ENCODE measurements around the gene FKBP7. TPM values are rescaled to one million over a fixed set of nuclear protein-coding genes. Genes with fewer than 3 reads are reported as not detected.

FKBP7 gene
- total and polyA plus RNA-seq, 2 donors (not counting 1 experiment from before 2014, with no cell fraction given), result 54.3 to 57.7 TPM

DNA sequence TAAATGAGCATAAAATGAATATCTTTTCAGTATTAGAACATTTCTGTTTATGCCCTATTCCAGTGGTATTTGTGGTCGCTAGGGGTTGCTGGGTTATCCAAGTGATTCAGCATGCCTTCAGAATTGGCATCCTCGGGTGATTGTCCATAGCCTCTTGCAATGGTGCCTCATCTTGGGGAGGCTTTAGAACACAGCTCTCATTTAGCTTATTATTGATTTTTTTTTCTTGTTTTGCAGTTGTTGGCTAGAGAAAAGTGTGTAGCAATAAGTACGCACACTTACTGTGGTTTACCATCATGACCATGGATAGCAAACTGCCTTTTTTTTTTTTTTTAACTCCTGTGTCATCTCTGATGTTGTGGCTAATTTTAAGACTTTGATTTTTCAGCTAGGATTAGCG, 35.5 kb upstream of the FKBP7 start:
- Histone ChIP-seq H3K36me3 (ENCODE audit: control insufficient read depth, insufficient read depth, low read length) (peaks cover 3% of the 10 kb centered on the region), H3K4me1 (ENCODE audit: control insufficient read depth, extremely low read depth, insufficient read depth, low read length) (no peaks in the 10 kb centered on the region), H3K79me2 (ENCODE audit: control insufficient read depth, insufficient read depth, low read length) (no peaks in the 10 kb centered on the region), H3K4me2 (ENCODE audit: extremely low read depth, insufficient read depth, low read length) (no peak overlapping the region), H3K4me3 (replicated peaks in 1 of 4; ENCODE audit: control extremely low read depth in 1 of 4, insufficient read depth in 1 of 4, low read depth in 3 of 4, low read length in 4 of 4) (no peak overlapping the region), H4K20me1 (ENCODE audit: control insufficient read depth, extremely low read depth, insufficient read depth, low read length) (no peaks in the 10 kb centered on the region), H3K27me3 (ENCODE audit: control insufficient read depth, insufficient read depth, low read length) (no peaks in the 10 kb centered on the region), H2AFZ (ENCODE audit: low read length) (no peak overlapping the region), H3K27ac (ENCODE audit: insufficient read depth, low read length) (no peak overlapping the region), H3K9me3 (ENCODE audit: control insufficient read depth, insufficient read depth, low read depth, low read length) (no peaks in the 10 kb centered on the region), H3K9ac (ENCODE audit: insufficient read depth, low read length) (no peak overlapping the region)
- TF ChIP-seq, protein P1, sequence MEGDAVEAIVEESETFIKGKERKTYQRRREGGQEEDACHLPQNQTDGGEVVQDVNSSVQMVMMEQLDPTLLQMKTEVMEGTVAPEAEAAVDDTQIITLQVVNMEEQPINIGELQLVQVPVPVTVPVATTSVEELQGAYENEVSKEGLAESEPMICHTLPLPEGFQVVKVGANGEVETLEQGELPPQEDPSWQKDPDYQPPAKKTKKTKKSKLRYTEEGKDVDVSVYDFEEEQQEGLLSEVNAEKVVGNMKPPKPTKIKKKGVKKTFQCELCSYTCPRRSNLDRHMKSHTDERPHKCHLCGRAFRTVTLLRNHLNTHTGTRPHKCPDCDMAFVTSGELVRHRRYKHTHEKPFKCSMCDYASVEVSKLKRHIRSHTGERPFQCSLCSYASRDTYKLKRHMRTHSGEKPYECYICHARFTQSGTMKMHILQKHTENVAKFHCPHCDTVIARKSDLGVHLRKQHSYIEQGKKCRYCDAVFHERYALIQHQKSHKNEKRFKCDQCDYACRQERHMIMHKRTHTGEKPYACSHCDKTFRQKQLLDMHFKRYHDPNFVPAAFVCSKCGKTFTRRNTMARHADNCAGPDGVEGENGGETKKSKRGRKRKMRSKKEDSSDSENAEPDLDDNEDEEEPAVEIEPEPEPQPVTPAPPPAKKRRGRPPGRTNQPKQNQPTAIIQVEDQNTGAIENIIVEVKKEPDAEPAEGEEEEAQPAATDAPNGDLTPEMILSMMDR (conservative IDR thresholded peaks at IDR 0.05 in 1 of 2, IDR thresholded peaks at IDR 0.05 in 1 of 2; ENCODE audit: low read depth in 1 of 2, low read length in 2 of 2), result no peak
- no peak for TF ChIP-seq EZH2 (IDR thresholded peaks at IDR 0.05; ENCODE audit: low read length, missing control alignments)
- DNase-seq (ENCODE audit: low read depth in 2 of 2), result peak; percentile 3 to 61

DNA sequence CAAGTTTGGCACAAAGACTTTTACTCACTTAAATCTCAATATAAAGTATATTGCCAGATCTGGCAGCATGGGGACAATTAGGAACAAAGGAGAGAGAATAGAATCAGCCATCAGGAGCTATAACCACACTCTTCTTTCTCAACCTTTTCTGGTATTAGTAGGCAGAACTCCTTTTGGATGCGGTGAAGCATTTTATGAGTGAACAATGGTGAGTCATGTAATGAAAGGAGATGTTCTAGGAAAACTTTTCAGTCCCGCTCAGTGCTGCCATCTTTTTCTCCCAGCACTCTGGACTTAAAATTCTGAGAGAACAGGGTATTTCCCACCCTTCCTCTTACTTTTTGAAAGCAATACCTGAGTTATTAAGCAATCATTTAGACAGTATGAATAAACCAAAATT, 34.1 kb upstream of the FKBP7 start:
- H3K4me1 ChIP-seq (ENCODE audit: control insufficient read depth, extremely low read depth, insufficient read depth, low read length), result no peaks in the 10 kb centered on the region
- no peak overlapping the region for H2AFZ ChIP-seq (ENCODE audit: low read length)
- DNase-seq (ENCODE audit: low read depth in 2 of 2), result peak; percentile 4 to 72
- no peak overlapping the region for H3K27ac ChIP-seq (ENCODE audit: insufficient read depth, low read length)
- no peaks in the 10 kb centered on the region for H3K9me3 ChIP-seq (ENCODE audit: control insufficient read depth, insufficient read depth, low read depth, low read length)
- no peaks in the 10 kb centered on the region for H3K27me3 ChIP-seq (ENCODE audit: control insufficient read depth, insufficient read depth, low read length)
- no peak overlapping the region for H3K4me2 ChIP-seq (ENCODE audit: extremely low read depth, insufficient read depth, low read length)
- H4K20me1 ChIP-seq (ENCODE audit: control insufficient read depth, extremely low read depth, insufficient read depth, low read length), result no peaks in the 10 kb centered on the region
- H3K36me3 ChIP-seq (ENCODE audit: control insufficient read depth, insufficient read depth, low read length), result peaks cover 1% of the 10 kb centered on the region
- no peak overlapping the region for H3K4me3 ChIP-seq (replicated peaks in 1 of 4; ENCODE audit: control extremely low read depth in 1 of 4, insufficient read depth in 1 of 4, low read depth in 3 of 4, low read length in 4 of 4)
- no peak overlapping the region for H3K9ac ChIP-seq (ENCODE audit: insufficient read depth, low read length)
- H3K79me2 ChIP-seq (ENCODE audit: control insufficient read depth, insufficient read depth, low read length), result no peaks in the 10 kb centered on the region
- TF ChIP-seq, protein P1 (conservative IDR thresholded peaks at IDR 0.05 in 1 of 2, IDR thresholded peaks at IDR 0.05 in 1 of 2; ENCODE audit: low read depth in 1 of 2, low read length in 2 of 2), result no peak
- no peak for TF ChIP-seq EZH2 (IDR thresholded peaks at IDR 0.05; ENCODE audit: low read length, missing control alignments)

- H3K9ac ChIP-seq (ENCODE audit: insufficient read depth, low read length), result no peak overlapping the region
- no peak overlapping the region for H3K27ac ChIP-seq (ENCODE audit: insufficient read depth, low read length)
- no peaks in the 10 kb centered on the region for H3K9me3 ChIP-seq (ENCODE audit: control insufficient read depth, insufficient read depth, low read depth, low read length)
- H3K27me3 ChIP-seq (ENCODE audit: control insufficient read depth, insufficient read depth, low read length), result no peaks in the 10 kb centered on the region
- H3K4me1 ChIP-seq (ENCODE audit: control insufficient read depth, extremely low read depth, insufficient read depth, low read length), result no peaks in the 10 kb centered on the region
- no peak for DNase-seq (ENCODE audit: low read depth in 2 of 2)
- TF ChIP-seq EZH2 (IDR thresholded peaks at IDR 0.05; ENCODE audit: low read length, missing control alignments), result no peak
- no peaks in the 10 kb centered on the region for H3K79me2 ChIP-seq (ENCODE audit: control insufficient read depth, insufficient read depth, low read length)
- H3K4me3 ChIP-seq (replicated peaks in 1 of 4; ENCODE audit: control extremely low read depth in 1 of 4, insufficient read depth in 1 of 4, low read depth in 3 of 4, low read length in 4 of 4), result no peak overlapping the region
- H4K20me1 ChIP-seq (ENCODE audit: control insufficient read depth, extremely low read depth, insufficient read depth, low read length), result no peaks in the 10 kb centered on the region
- no peak overlapping the region for H3K4me2 ChIP-seq (ENCODE audit: extremely low read depth, insufficient read depth, low read length)
- H3K36me3 ChIP-seq (ENCODE audit: control insufficient read depth, insufficient read depth, low read length), result peaks cover 1% of the 10 kb centered on the region
- no peak overlapping the region for H2AFZ ChIP-seq (ENCODE audit: low read length)
Measured at GRCh38 chr2:178510384-178510783, 32.0 kb upstream of the FKBP7 start.

Data from fibroblast of lung (primary cell).